Astrocyte (in vitro differentiated cells and primary cell): ENCODE results near the gene LRCH1.

ENCODE experiments used
- EZH2 ChIP-seq: IDR thresholded peaks from 2 replicates; pipeline ENCODE4 v1.6.1; 2012; ENCODE audit warnings: mild to moderate bottlenecking, low read length, inconsistent platforms; ENCODE audit not compliant: insufficient read depth
- TF ChIP-seq, protein P1 (sequence below): IDR thresholded peaks from 2 replicates; pipeline ENCODE4 v1.5.1; 2011; ENCODE audit warnings: low read depth, mild to moderate bottlenecking, inconsistent platforms, low read length, moderate library complexity; ENCODE audit not compliant: insufficient read depth

DNA sequence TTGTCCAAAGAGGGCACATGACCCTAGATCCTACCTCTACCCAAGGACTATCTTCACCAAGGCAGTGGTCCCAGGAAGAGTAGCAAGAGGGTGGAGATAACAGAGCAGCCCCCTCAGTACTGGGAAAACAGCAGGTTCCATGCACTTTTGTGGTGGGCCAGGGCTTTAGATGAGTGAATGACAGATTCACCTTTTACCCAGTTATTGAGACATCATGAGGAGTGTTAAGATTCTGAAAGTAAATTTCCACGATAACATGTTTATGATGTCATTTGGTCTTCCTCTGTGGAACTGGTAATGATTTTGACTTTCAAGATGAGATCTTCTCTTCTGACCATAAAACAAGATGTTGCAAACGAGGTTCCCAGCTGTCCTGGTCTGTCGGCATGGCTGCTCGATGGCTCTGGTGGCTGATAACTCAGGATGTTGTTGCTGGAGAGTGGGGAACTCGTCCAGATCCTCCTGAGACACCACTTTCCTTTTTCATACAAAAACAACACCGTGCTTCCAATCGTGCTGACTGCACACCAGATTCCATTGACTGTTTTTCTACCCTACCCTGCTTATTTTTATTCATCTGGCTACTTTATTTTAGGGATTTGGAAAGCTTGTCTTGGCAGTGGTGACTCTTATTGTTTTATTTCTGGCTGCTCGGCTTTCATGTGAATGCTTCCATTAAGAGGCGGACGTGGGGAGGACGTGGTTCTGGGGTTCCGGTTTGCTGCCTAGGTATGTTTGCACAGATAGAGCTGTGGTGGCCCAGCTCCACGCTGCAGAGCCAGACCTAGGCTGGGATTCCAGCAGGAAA is 88.5 kb downstream of the LRCH1 start:
- TF ChIP-seq, protein P1, sequence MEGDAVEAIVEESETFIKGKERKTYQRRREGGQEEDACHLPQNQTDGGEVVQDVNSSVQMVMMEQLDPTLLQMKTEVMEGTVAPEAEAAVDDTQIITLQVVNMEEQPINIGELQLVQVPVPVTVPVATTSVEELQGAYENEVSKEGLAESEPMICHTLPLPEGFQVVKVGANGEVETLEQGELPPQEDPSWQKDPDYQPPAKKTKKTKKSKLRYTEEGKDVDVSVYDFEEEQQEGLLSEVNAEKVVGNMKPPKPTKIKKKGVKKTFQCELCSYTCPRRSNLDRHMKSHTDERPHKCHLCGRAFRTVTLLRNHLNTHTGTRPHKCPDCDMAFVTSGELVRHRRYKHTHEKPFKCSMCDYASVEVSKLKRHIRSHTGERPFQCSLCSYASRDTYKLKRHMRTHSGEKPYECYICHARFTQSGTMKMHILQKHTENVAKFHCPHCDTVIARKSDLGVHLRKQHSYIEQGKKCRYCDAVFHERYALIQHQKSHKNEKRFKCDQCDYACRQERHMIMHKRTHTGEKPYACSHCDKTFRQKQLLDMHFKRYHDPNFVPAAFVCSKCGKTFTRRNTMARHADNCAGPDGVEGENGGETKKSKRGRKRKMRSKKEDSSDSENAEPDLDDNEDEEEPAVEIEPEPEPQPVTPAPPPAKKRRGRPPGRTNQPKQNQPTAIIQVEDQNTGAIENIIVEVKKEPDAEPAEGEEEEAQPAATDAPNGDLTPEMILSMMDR, result no peak
- no peak for TF ChIP-seq EZH2
